Measurements from ENCODE around the gene BRMS1.

- TF ChIP-seq CTCF (IDR thresholded peaks at IDR 0.05) (no peak), POLR2AphosphoS5 (IDR thresholded peaks at IDR 0.05) (no peak)
These were observed 24.4 kb upstream of the BRMS1 start for GRCh38 chr11:66369073-66369894.
